Stimulated activated naive B cell treated with anti-CD40 and anti-IgM and Interleukin-4, amounts not matched to agents 10 μg/mL and 1 μg/mL and 100 μg/mL, for 72 hours (primary cell): ENCODE data around the gene CCDC167.

Source experiments
- ATAC-seq, 2 donors: fragments of 150-1000 bp; cut with Tn5 transposase; replicated peaks; 2 replicates each; pipeline ENCODE4 v1.10.0; 2021; ENCODE audit warnings: moderate library complexity in 1 of 2
- DNase-seq: peaks from one replicate; pipeline ENCODE4 v3.0.0; 2021
- H3K27ac Mint-ChIP-seq: one replicate; pipeline ENCODE4 v1.8.0; 2022; ENCODE audit warnings: mild to moderate bottlenecking, mixed read lengths
- H3K27me3 Mint-ChIP-seq, 2 donors: one replicate each; pipeline ENCODE4 v1.8.0; 2022; ENCODE audit warnings: mixed read lengths in 2 of 2
- H3K36me3 Mint-ChIP-seq, 2 donors: one replicate each; pipeline ENCODE4 v1.8.0; 2022; ENCODE audit warnings: mixed read lengths in 2 of 2, mild to moderate bottlenecking in 1 of 2
- H3K4me1 Mint-ChIP-seq, 2 donors: one replicate each; pipeline ENCODE4 v1.8.0; 2022; ENCODE audit warnings: mixed read lengths in 2 of 2, mild to moderate bottlenecking in 1 of 2
- H3K4me3 Mint-ChIP-seq, 2 donors: one replicate each; pipeline ENCODE4 v1.8.0; 2022; ENCODE audit warnings: mild to moderate bottlenecking in 2 of 2, mixed read lengths in 2 of 2, moderate library complexity in 1 of 2
- H3K9me3 Mint-ChIP-seq, 2 donors: one replicate each; pipeline ENCODE4 v1.8.0; 2022; ENCODE audit warnings: mixed read lengths in 2 of 2, mild to moderate bottlenecking in 1 of 2

The CCDC167 gene

GRCh38 chr6:37495244-37495934 lies 4.3 kb downstream of the CCDC167 start:
- peaks cover 64 to 91% of the 10 kb centered on the region in 2 donors for H3K4me1 Mint-ChIP-seq
- ATAC-seq (peak in 1 of 2 donors; percentile 24), DNase-seq (no peak)
- peaks cover 16 to 38% of the 10 kb centered on the region in 2 donors for H3K36me3 Mint-ChIP-seq
- H3K4me3 Mint-ChIP-seq: peak overlapping the region in 1 of 2 donors; percentile 2
- no peaks in the 10 kb centered on the region for H3K9me3 Mint-ChIP-seq
- no peaks in the 10 kb centered on the region for H3K27me3 Mint-ChIP-seq
- peak overlapping the region; percentile 39 for H3K27ac Mint-ChIP-seq

- Mint-ChIP-seq H3K9me3 (no peaks in the 10 kb centered on the region), H3K4me3 (no peak overlapping the region), H3K36me3 (peaks cover 20 to 48% of the 10 kb centered on the region in 2 donors), H3K27ac (no peak overlapping the region), H3K4me1 (peaks cover 66 to 91% of the 10 kb centered on the region in 2 donors), H3K27me3 (no peaks in the 10 kb centered on the region)
- no peak for ATAC-seq
- DNase-seq: no peak
Observed at GRCh38 chr6:37493661-37493995, 6.1 kb downstream of the CCDC167 start.

GRCh38 chr6:37492991-37493660 lies 6.6 kb downstream of the CCDC167 start:
- peak overlapping the region; percentile 83 for H3K27ac Mint-ChIP-seq
- H3K36me3 Mint-ChIP-seq: peaks cover 22 to 50% of the 10 kb centered on the region in 2 donors
- H3K4me3 Mint-ChIP-seq: peak overlapping the region in 1 of 2 donors; percentile 22
- H3K27me3 Mint-ChIP-seq: no peaks in the 10 kb centered on the region
- H3K9me3 Mint-ChIP-seq: no peaks in the 10 kb centered on the region
- ATAC-seq (no peak), DNase-seq (no peak)
- peaks cover 67 to 91% of the 10 kb centered on the region in 2 donors for H3K4me1 Mint-ChIP-seq

GRCh38 chr6:37492236-37492972 lies 7.3 kb downstream of the CCDC167 start:
- H3K9me3 Mint-ChIP-seq: no peaks in the 10 kb centered on the region
- H3K4me1 Mint-ChIP-seq: peaks cover 68 to 91% of the 10 kb centered on the region in 2 donors
- peak overlapping the region in 1 of 2 donors; percentile 19 for H3K4me3 Mint-ChIP-seq
- H3K27ac Mint-ChIP-seq: peak overlapping the region; percentile 83
- DNase-seq (no peak), ATAC-seq (no peak)
- H3K36me3 Mint-ChIP-seq: peaks cover 23 to 53% of the 10 kb centered on the region in 2 donors
- no peaks in the 10 kb centered on the region for H3K27me3 Mint-ChIP-seq

- H3K27me3 Mint-ChIP-seq: no peaks in the 10 kb centered on the region
- DNase-seq (no peak), ATAC-seq (no peak)
- H3K36me3 Mint-ChIP-seq: peaks cover 21 to 51% of the 10 kb centered on the region in 2 donors
- no peaks in the 10 kb centered on the region for H3K9me3 Mint-ChIP-seq
- H3K4me3 Mint-ChIP-seq: no peak overlapping the region
- peaks cover 66 to 93% of the 10 kb centered on the region in 2 donors for H3K4me1 Mint-ChIP-seq
- H3K27ac Mint-ChIP-seq: peak overlapping the region; percentile 65
Observed at GRCh38 chr6:37491830-37492208, 7.9 kb downstream of the CCDC167 start.

GRCh38 chr6:37491171-37491829 lies 8.4 kb downstream of the CCDC167 start:
- Mint-ChIP-seq H3K9me3 (no peaks in the 10 kb centered on the region), H3K27ac (peak overlapping the region; percentile 31), H3K36me3 (peaks cover 22 to 49% of the 10 kb centered on the region in 2 donors), H3K27me3 (no peaks in the 10 kb centered on the region), H3K4me3 (peak overlapping the region in 1 of 2 donors; percentile 54), H3K4me1 (peaks cover 67 to 95% of the 10 kb centered on the region in 2 donors)
- DNase-seq: no peak
- ATAC-seq: no peak

GRCh38 chr6:37490536-37491170 lies 9.0 kb downstream of the CCDC167 start:
- Mint-ChIP-seq H3K4me1 (peaks cover 66 to 93% of the 10 kb centered on the region in 2 donors), H3K9me3 (no peaks in the 10 kb centered on the region), H3K27me3 (no peaks in the 10 kb centered on the region), H3K4me3 (peak overlapping the region; percentile 48 to 79), H3K36me3 (peaks cover 27 to 46% of the 10 kb centered on the region in 2 donors), H3K27ac (peak overlapping the region; percentile 95)
- no peak for ATAC-seq
- no peak for DNase-seq

- Mint-ChIP-seq H3K27ac (peak overlapping the region; percentile 95), H3K9me3 (no peaks in the 10 kb centered on the region), H3K4me1 (peaks cover 60 to 84% of the 10 kb centered on the region in 2 donors), H3K4me3 (peak overlapping the region; percentile 64 to 79), H3K27me3 (no peaks in the 10 kb centered on the region), H3K36me3 (peaks cover 27 to 41% of the 10 kb centered on the region in 2 donors)
- DNase-seq (no peak), ATAC-seq (peak; percentile 52 to 64)
Observed at GRCh38 chr6:37489697-37490336, 9.9 kb downstream of the CCDC167 start.

- H3K27ac Mint-ChIP-seq: peak overlapping the region; percentile 86
- H3K36me3 Mint-ChIP-seq: peaks cover 24 to 37% of the 10 kb centered on the region in 2 donors
- H3K4me1 Mint-ChIP-seq: peaks cover 53 to 74% of the 10 kb centered on the region in 2 donors
- DNase-seq: no peak
- no peaks in the 10 kb centered on the region for H3K9me3 Mint-ChIP-seq
- no peaks in the 10 kb centered on the region for H3K27me3 Mint-ChIP-seq
- ATAC-seq: peak; percentile 35 to 36
- peak overlapping the region; percentile 79 to 83 for H3K4me3 Mint-ChIP-seq
Observed at GRCh38 chr6:37488476-37488875, 11.2 kb downstream of the CCDC167 start.

- Mint-ChIP-seq H3K4me1 (peaks cover 51 to 67% of the 10 kb centered on the region in 2 donors), H3K4me3 (peak overlapping the region; percentile 79 to 83), H3K9me3 (no peaks in the 10 kb centered on the region), H3K27me3 (no peaks in the 10 kb centered on the region), H3K27ac (peak overlapping the region; percentile 86), H3K36me3 (peaks cover 24 to 42% of the 10 kb centered on the region in 2 donors)
- DNase-seq (no peak), ATAC-seq (peak; percentile 28 to 52)
Observed at GRCh38 chr6:37487591-37488380, 11.9 kb downstream of the CCDC167 start.

GRCh38 chr6:37486121-37486839 lies 13.4 kb downstream of the CCDC167 start:
- Mint-ChIP-seq H3K9me3 (no peaks in the 10 kb centered on the region), H3K27ac (peak overlapping the region; percentile 37), H3K4me3 (no peak overlapping the region), H3K27me3 (no peaks in the 10 kb centered on the region), H3K4me1 (peaks cover 41 to 52% of the 10 kb centered on the region in 2 donors), H3K36me3 (peaks cover 32 to 46% of the 10 kb centered on the region in 2 donors)
- ATAC-seq: no peak
- DNase-seq: no peak

GRCh38 chr6:37485291-37485702 lies 14.4 kb downstream of the CCDC167 start:
- H3K9me3 Mint-ChIP-seq: no peaks in the 10 kb centered on the region
- H3K27me3 Mint-ChIP-seq: no peaks in the 10 kb centered on the region
- peaks cover 34 to 42% of the 10 kb centered on the region in 2 donors for H3K4me1 Mint-ChIP-seq
- H3K4me3 Mint-ChIP-seq: no peak overlapping the region
- peaks cover 36 to 43% of the 10 kb centered on the region in 2 donors for H3K36me3 Mint-ChIP-seq
- no peak for ATAC-seq
- H3K27ac Mint-ChIP-seq: peak overlapping the region; percentile 20
- no peak for DNase-seq
